GM12878 (cell line): Measurements from ENCODE around the gene TRAPPC4. TPM values are rescaled to one million over a fixed set of nuclear protein-coding genes. Genes with fewer than 3 reads are reported as not detected.

ENCODE experiments used
- ATAC-seq: fragments of 200-7000 bp; cut with Tn5 transposase; 3 replicates; pipeline ENCODE4 v1.9.1; 2020; ENCODE audit warnings: mild to moderate bottlenecking, moderate library complexity
- Bru-seq: library from RNA; stranded (reverse); fragments of 400-500 nt; gene quantifications from one replicate; lab custom pipeline; 2021; lab: Mats Ljungman, UMichigan
- BruChase-seq, 2 experiments: library from RNA; stranded (reverse); fragments of 400-500 nt; gene quantifications; one replicate each; lab custom pipeline; 2021; lab: Mats Ljungman, UMichigan
- BruUV-seq: library from RNA; stranded (reverse); fragments of 400-500 nt; replicated peaks from 2 replicates; lab custom pipeline; 2021; lab: Mats Ljungman, UMichigan
- CTCF ChIA-PET: fragments of 300-600 bp; sonication (Branson Sonifier 250); formaldehyde crosslinking; extraction: SDS; loops from one replicate; lab custom pipeline; 2021; ENCODE audit warnings: inconsistent platforms; lab: Yijun Ruan, JAX
- POLR2A ChIA-PET: fragments of 350-600 bp; formaldehyde crosslinking; extraction: SDS; loops from one replicate; lab custom pipeline; 2021; ENCODE audit warnings: inconsistent platforms; lab: Charles Lee
- RAD21 ChIA-PET: fragments of 300-600 bp; sonication (Branson Sonifier 250); formaldehyde crosslinking; loops from one replicate; lab custom pipeline; 2023; ENCODE audit warnings: antibody characterized with exemption; ENCODE audit not compliant: unreplicated experiment; lab: Charles Lee
- SMC1A ChIA-PET: fragments of 300-600 bp; sonication (Branson Sonifier 250); formaldehyde crosslinking; loops from one replicate; lab custom pipeline; 2023; ENCODE audit not compliant: unreplicated experiment, uncharacterized antibody; lab: Charles Lee
- DNase-seq: peaks from one replicate; pipeline ENCODE4 v3.0.0-alpha.2; 2011; ENCODE audit warnings: low read depth, low spot score
- FAIRE-seq: peaks from 3 replicates; lab custom pipeline; 2011; peaks lifted over from hg19 to GRCh38; lab: Jason Lieb, UNC
- H2AFZ ChIP-seq: 2 replicates; pipeline ENCODE4 v1.6.0; 2011; ENCODE audit warnings: low read depth, low read length, control low read depth; ENCODE audit not compliant: control insufficient read depth
- H3K27ac ChIP-seq: 2 replicates; pipeline ENCODE4 v1.5.1; 2011; ENCODE audit warnings: control low read depth; ENCODE audit not compliant: control insufficient read depth, insufficient read depth
- H3K27me3 ChIP-seq, 2 experiments: replicated peaks in 1 of 2; 2 replicates each; pipeline versions ENCODE4 v1.6.0 to v1.6.1; 2011; ENCODE audit warnings: low read length in 1 of 2; ENCODE audit not compliant: control insufficient read depth in 2 of 2, insufficient read depth in 2 of 2
- H3K36me3 ChIP-seq, 2 experiments: 2 replicates each; pipeline ENCODE4 v1.5.1; 2011; ENCODE audit warnings: low read length in 1 of 2; ENCODE audit not compliant: control insufficient read depth in 2 of 2, insufficient read depth in 2 of 2
- H3K4me1 ChIP-seq: 2 replicates; pipeline ENCODE4 v1.6.1; 2011; ENCODE audit warnings: mild to moderate bottlenecking, low read length, moderate library complexity, mixed read lengths; ENCODE audit not compliant: control insufficient read depth, insufficient read depth
- H3K4me2 ChIP-seq: 2 replicates; pipeline ENCODE4 v1.6.0; 2011; ENCODE audit warnings: control low read depth; ENCODE audit not compliant: control insufficient read depth, insufficient read depth
- H3K4me3 ChIP-seq: fragments of 200-600 bp; sonication (generic); 2 replicates; pipeline ENCODE4 v1.5.1; 2016
- H3K79me2 ChIP-seq: 2 replicates; pipeline ENCODE4 v1.6.0; 2011; ENCODE audit warnings: low read length; ENCODE audit not compliant: control insufficient read depth, insufficient read depth
- H3K9ac ChIP-seq: 2 replicates; pipeline ENCODE4 v1.8.0; 2011; ENCODE audit warnings: low read length, control low read depth, mixed read lengths; ENCODE audit not compliant: control insufficient read depth, insufficient read depth
- H3K9me3 ChIP-seq: replicated peaks from 3 replicates; pipeline ENCODE4 v1.5.1; 2011; ENCODE audit warnings: mild to moderate bottlenecking, low read length; ENCODE audit not compliant: control insufficient read depth, insufficient read depth
- H4K20me1 ChIP-seq: 2 replicates; pipeline ENCODE4 v1.6.0; 2011; ENCODE audit not compliant: control insufficient read depth, insufficient read depth
- ATF7 ChIP-seq: fragments of 450-650 bp; IDR thresholded peaks from 2 replicates; pipeline ENCODE4 v1.6.1; 2016; ENCODE audit warnings: low read depth, mild to moderate bottlenecking
- BHLHE40 ChIP-seq, 2 experiments: fragments of 450-650 bp in 1 of 2; IDR thresholded peaks; 2 replicates each; pipeline ENCODE4 v1.6.1; 2011 to 2017; ENCODE audit warnings: low read depth in 2 of 2, borderline replicate concordance in 1 of 2, improper control_type of control experiment in 1 of 2, low read length in 1 of 2, mild to moderate bottlenecking in 1 of 2
- CEBPB ChIP-seq, 2 experiments: fragments of 150-350 bp in 1 of 2; IDR thresholded peaks; 2 replicates each; pipeline ENCODE4 v1.6.1; 2012 to 2014; ENCODE audit warnings: low read depth in 2 of 2, low read length in 2 of 2, borderline replicate concordance in 1 of 2, inconsistent platforms in 1 of 2
- CHD2 ChIP-seq: IDR thresholded peaks from 2 replicates; pipeline ENCODE4 v1.6.1; 2011; ENCODE audit warnings: low read depth, low read length, improper control_type of control experiment, borderline replicate concordance
- EGR1 ChIP-seq, 2 experiments: IDR thresholded peaks; 1 replicate in 1 of 2; 2 replicates in 1 of 2; pipeline ENCODE4 v1.6.1; 2011 to 2012; ENCODE audit warnings: low read depth in 2 of 2, low read length in 2 of 2, borderline replicate concordance in 1 of 2, mild to moderate bottlenecking in 1 of 2, moderate library complexity in 1 of 2
- HSF1 ChIP-seq: fragments of 150-350 bp; IDR thresholded peaks from 2 replicates; pipeline ENCODE4 v1.6.1; 2014; ENCODE audit warnings: mild to moderate bottlenecking, low read depth, low read length
- NR2C2 ChIP-seq: IDR thresholded peaks from 2 replicates; pipeline ENCODE4 v1.6.1; 2011; ENCODE audit warnings: borderline replicate concordance, low read depth; ENCODE audit not compliant: control insufficient read depth, insufficient read length
- PBX3 ChIP-seq: IDR thresholded peaks from 2 replicates; pipeline ENCODE4 v1.6.1; 2011; ENCODE audit warnings: mild to moderate bottlenecking, low read depth, low read length, moderate library complexity; ENCODE audit not compliant: insufficient replicate concordance
- POLR2AphosphoS2 ChIP-seq: IDR thresholded peaks from 2 replicates; pipeline ENCODE4 v1.6.1; 2011; ENCODE audit warnings: low read depth, mild to moderate bottlenecking, low read length, improper control_type of control experiment, moderate library complexity
- TCF12 ChIP-seq: IDR thresholded peaks from 2 replicates; pipeline ENCODE4 v1.6.1; 2011; ENCODE audit warnings: low read depth, mild to moderate bottlenecking, low read length
- WGBS: methylation state at CpG from one replicate; pipeline ENCODE4 v1.1.6; 2016; ENCODE audit warnings: low lambda C conversion rate; ENCODE audit not compliant: insufficient replicate concordance, insufficient coverage; ENCODE audit errors: missing lambda C conversion rate; 5-methylcytosine and 5-hydroxymethylcytosine counted together
- in situ Hi-C: fragments of 300-500 bp; cut with MboI; formaldehyde crosslinking; loops from 9 replicates; pipeline ENCODE4 v1.14.3; 2018; ENCODE audit warnings: mixed read lengths
- intact Hi-C: fragments of 100-400 bp; cut with micrococcal nuclease; formaldehyde crosslinking; loops from one replicate; pipeline ENCODE4 v1.14.2; 2022; ENCODE audit not compliant: unreplicated experiment
- long read RNA-seq, 2 experiments: library from polyadenylated mRNA; unstranded; transcript quantifications; one replicate each; pipeline ENCODE4 v2.0.0, GENCODE V29; 2019 to 2020
- polyA minus RNA-seq, 3 experiments: library from RNA; depleted of rRNA, polyadenylated mRNA; stranded (reverse); fragments of >200 nt; gene quantifications; 2 replicates each; pipeline ENCODE4 v1.2.3, GENCODE V29; 2011
- polyA plus RNA-seq, 11 experiments: library from polyadenylated mRNA; depleted of rRNA in 4 of 11; unstranded in 6 of 11; stranded (reverse) in 5 of 11; fragments of >200 nt; fragmentation: Nextera tagmentation in 4 of 11; fragmentation: Illumina TruSeq in 1 of 11; extraction: Ambion mirVana in 4 of 11; extraction: Trizol in 1 of 11; gene quantifications; 1 replicate in 1 of 11; 2 replicates in 10 of 11; pipeline versions ENCODE4 v1.2.1 to v1.2.3, GENCODE V29; 2011 to 2016; ENCODE audit warnings: inconsistent platforms in 2 of 11, missing spikeins in 2 of 11, low read depth in 1 of 11
- total RNA-seq, 4 experiments: library from RNA; depleted of rRNA in 3 of 4; stranded (reverse); fragments of >200 nt in 3 of 4; fragmentation: Illumina TruSeq in 1 of 4; extraction: Trizol in 1 of 4; gene quantifications; 2 replicates each; pipeline versions ENCODE4 v1.2.1 to v1.2.3, GENCODE V29; 2013 to 2021

Gene TRAPPC4
- total RNA-seq (2013; cell fraction: nucleolus; rRNA removed), result 40.8 and 43.0 TPM in 2 replicates
- total RNA-seq (2014; rRNA removed) (76.5 and 87.1 TPM in 2 replicates), total RNA-seq (2014; rRNA removed; fragmentation: Illumina TruSeq; extraction: Trizol) (66.1 and 69.1 TPM in 2 replicates), total RNA-seq (2021) (62.7 and 62.8 TPM in 2 replicates), polyA plus RNA-seq (2011; rRNA removed) (94.2 and 105 TPM in 2 replicates), polyA plus RNA-seq (2014; fragmentation: Illumina TruSeq; extraction: Trizol) (56.7 and 61.6 TPM in 2 replicates), polyA plus RNA-seq (2014; fragmentation: Nextera tagmentation; extraction: Ambion mirVana) (100 to 1,000 TPM; 205 to 231 TPM), polyA plus RNA-seq (2014; rRNA removed) (91.5 and 92.7 TPM in 2 replicates), polyA plus RNA-seq (2016; fragmentation: Nextera tagmentation; extraction: Ambion mirVana) (100 to 1,000 TPM; 188 to 196 TPM), polyA minus RNA-seq (2011; rRNA and poly(A)+ RNA removed) (80.1 and 95.1 TPM in 2 replicates), Bru-seq, nascent RNA (percentile 85 among the genes with signal in this experiment), BruChase-seq, experiment 1, labeled RNA remaining after a 6-hour chase (percentile 84 among the genes with signal in this experiment), BruChase-seq, experiment 2, labeled RNA remaining after a 2-hour chase (percentile 87 among the genes with signal in this experiment)
- 37.4 TPM for polyA plus RNA-seq (2011; ENCODE audit: low read depth)
- 154 and 245 TPM in 2 replicates for polyA plus RNA-seq (2011; cell fraction: cytosol; rRNA removed)
- polyA plus RNA-seq (2011; cell fraction: nucleus; rRNA removed), result 71.7 and 114 TPM in 2 replicates
- 53.1 and 53.9 TPM in 2 replicates for polyA plus RNA-seq (2012)
- 9.5 and 15.8 TPM in 2 replicates for polyA minus RNA-seq (2011; cell fraction: cytosol; rRNA and poly(A)+ RNA removed)
- polyA minus RNA-seq (2011; cell fraction: nucleus; rRNA and poly(A)+ RNA removed), result 30.0 and 42.6 TPM in 2 replicates
- long read RNA-seq, experiment 1, transcript TRAPPC4-214 (5 exons, 1,759 nt), result major isoform, 59 of 63 reads
- long read RNA-seq, experiment 1, partial matches to known transcripts, result 0 of 63 reads
- long read RNA-seq, experiment 1, other reads (novel, unspliced or antisense), result 2 of 63 reads
- long read RNA-seq, experiment 2, transcript TRAPPC4-214 (5 exons, 1,759 nt), result major isoform, 254 of 263 reads
- long read RNA-seq, experiment 2, partial matches to known transcripts, result 0 of 263 reads
- long read RNA-seq, experiment 2, other reads (novel, unspliced or antisense), result 5 of 263 reads

GRCh38 chr11:119018074-119018938 lies at the start of gene TRAPPC4, which contains the start of gene RPS25:
Gene TRAPPC4 (plus strand): TSS chr11:119018766. CDS start chr11:119018796, 30 bp downstream.
Gene RPS25 (minus strand): TSS chr11:119018343. CDS start chr11:119018284, 59 bp downstream.
- H3K27ac ChIP-seq, result peak within 1 kb of the TSS; percentile 82
- peak; percentile 92 for FAIRE-seq
- H3K36me3 ChIP-seq, result peaks cover 11 to 23% of the 10 kb centered on the region in 2 experiments
- CTCF ChIA-PET, result interaction anchor here (0.9 to 3.2 kb wide), 7 partner anchors 12 to 320 kb away, joined by 3 to 16 read pairs (median 4); partner anchors contain the start of genes HYOU1 and VPS11
- H3K4me2 ChIP-seq, result peak within 1 kb of the TSS; percentile 92
- H2AFZ ChIP-seq, result peak within 1 kb of the TSS; percentile 96
- RAD21 ChIA-PET, result interaction anchor here (0.7 to 1.6 kb wide), 3 partner anchors 21 to 995 kb away, joined by 3 to 5 read pairs (median 3); partner anchors contain the start of gene CENATAC
- ATAC-seq, result peak; percentile 92
- no peaks in the 10 kb centered on the region; the same call in 2 of the 3 replicates for H3K9me3 ChIP-seq
- H3K27me3 ChIP-seq, result no peaks in the 10 kb centered on the region
- peak within 1 kb of the TSS; percentile 96 for H3K4me3 ChIP-seq
- peaks cover 53% of the 10 kb centered on the region for H3K79me2 ChIP-seq
- WGBS, result 1% methylated on average over 63 of the region's 63 CpGs
- peak within 1 kb of the TSS; percentile 87 for H3K9ac ChIP-seq
- SMC1A ChIA-PET, result interaction anchor here (0.6 to 6.4 kb wide), 9 partner anchors 11 to 88 kb away, joined by 3 to 40 read pairs (median 4); partner anchors contain the start of genes CENATAC, HMBS, SLC37A4 and VPS11
- intact Hi-C loops, result loop anchor here (2.0 to 5.0 kb wide), 2 partner anchors 38 to 84 kb away; partner anchors contain the start of genes DPAGT1 and HYOU1
- H4K20me1 ChIP-seq, result no peaks in the 10 kb centered on the region
- DNase-seq, result peak; percentile 92
- POLR2A ChIA-PET, result interaction anchor here (0.6 to 2.6 kb wide), 15 partner anchors 10 to 232 kb away, joined by 3 to 13 read pairs (median 5); partner anchors contain the start of genes C2CD2L, CENATAC, HMBS and SLC37A4
- H3K4me1 ChIP-seq, result no peaks in the 10 kb centered on the region; the same call in 1 of the 2 replicates
- BruUV-seq, result no TSS peak
- in situ Hi-C loops, result no loop called here
- TF ChIP-seq BHLHE40 (IDR thresholded peaks at IDR 0.05; ENCODE audit: borderline replicate concordance in 1 of 2, low read depth in 2 of 2, low read length in 1 of 2), result peak in 1 of 2 experiments; percentile 68; a peak in 1 of 4 replicates
- peak; percentile 59; the same call in 1 of the 2 replicates for TF ChIP-seq POLR2AphosphoS2
- no peak for TF ChIP-seq CEBPB (IDR thresholded peaks at IDR 0.05; ENCODE audit: borderline replicate concordance in 1 of 2, low read depth in 2 of 2, low read length in 2 of 2)
- peak; percentile 66; the same call in 1 of the 2 replicates for TF ChIP-seq ATF7
- TF ChIP-seq EGR1 (IDR thresholded peaks at IDR 0.05; ENCODE audit: borderline replicate concordance in 1 of 2, low read depth in 2 of 2, low read length in 2 of 2), result peak in 1 of 2 experiments; percentile 73; a peak in 2 of 3 replicates
- TF ChIP-seq HSF1, result peak; percentile 11; the same call in 1 of the 2 replicates
- TF ChIP-seq TCF12, result 0 out of 2 replicates have a peak, but pooled peaks have one; percentile 52
- TF ChIP-seq CHD2, result peak; percentile 79
- TF ChIP-seq PBX3, result no peak
- TF ChIP-seq NR2C2, result peak; percentile 96
